Measurements from ENCODE around the gene ZBBX. TPM values are rescaled to one million over a fixed set of nuclear protein-coding genes. Genes with fewer than 3 reads are reported as not detected.

The ZBBX gene
- total RNA-seq, 2 experiments from 2014 or later, result not detected

- DNase-seq, result no peak
- Mint-ChIP-seq H3K27me3 (no peaks in the 10 kb centered on the region), H3K36me3 (no peaks in the 10 kb centered on the region), H3K9me3 (no peaks in the 10 kb centered on the region), H3K4me3 (no peak overlapping the region), H3K27ac (no peak overlapping the region), H3K4me1 (no peaks in the 10 kb centered on the region)
These were observed 127.1 kb downstream of the ZBBX start for GRCh38 chr3:167253037-167253436.

DNA sequence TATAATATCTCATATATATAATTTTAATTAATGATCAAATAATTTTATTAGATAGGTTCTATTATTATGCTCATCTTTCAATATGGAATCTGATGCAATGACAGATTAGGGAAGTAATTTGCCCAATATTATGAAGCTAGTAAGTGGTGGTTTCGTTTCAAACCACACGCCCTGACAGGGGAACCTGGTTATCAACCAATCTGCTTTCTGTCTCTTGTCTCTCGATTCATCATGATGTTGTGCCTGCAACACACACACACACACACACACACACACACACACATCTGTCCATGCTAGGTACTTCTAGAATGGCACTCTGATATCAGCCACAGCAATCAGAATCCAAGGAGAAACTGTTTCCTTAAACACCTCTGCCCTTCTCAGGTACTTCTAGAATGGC is 128.4 kb downstream of the ZBBX start:
- Mint-ChIP-seq H3K27ac (no peak overlapping the region), H3K9me3 (no peaks in the 10 kb centered on the region), H3K4me1 (no peaks in the 10 kb centered on the region), H3K4me3 (no peak overlapping the region), H3K27me3 (no peaks in the 10 kb centered on the region), H3K36me3 (no peaks in the 10 kb centered on the region)
- no peak for DNase-seq

DNA sequence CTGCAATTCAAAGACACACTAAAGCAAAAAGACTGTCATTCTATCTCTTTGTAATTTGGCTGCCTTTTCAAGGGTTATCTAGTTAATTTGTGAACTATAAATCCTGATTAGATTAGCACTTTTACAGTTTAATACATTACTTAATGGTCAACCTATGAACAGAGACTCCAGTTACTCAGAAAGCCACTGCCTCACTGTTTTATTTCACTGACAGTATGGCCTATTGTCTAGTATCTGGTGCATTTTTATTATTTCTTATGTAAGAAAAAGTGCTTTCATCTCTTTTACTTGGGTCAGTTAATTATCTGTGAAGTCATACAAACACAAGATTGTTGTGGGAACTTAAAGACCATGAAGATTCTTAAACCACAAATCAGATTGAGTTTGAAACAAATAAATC is 133.8 kb downstream of the ZBBX start:
- H3K4me3 Mint-ChIP-seq, result no peak overlapping the region
- H3K36me3 Mint-ChIP-seq, result no peaks in the 10 kb centered on the region
- no peaks in the 10 kb centered on the region for H3K4me1 Mint-ChIP-seq
- H3K27me3 Mint-ChIP-seq, result no peaks in the 10 kb centered on the region
- H3K27ac Mint-ChIP-seq, result no peak overlapping the region
- no peak for DNase-seq
- H3K9me3 Mint-ChIP-seq, result no peaks in the 10 kb centered on the region

GRCh38 chr3:167241048-167241845 is 138.8 kb downstream of the ZBBX start:
- no peak overlapping the region for H3K4me3 Mint-ChIP-seq
- no peaks in the 10 kb centered on the region for H3K36me3 Mint-ChIP-seq
- H3K27me3 Mint-ChIP-seq, result no peaks in the 10 kb centered on the region
- no peaks in the 10 kb centered on the region for H3K4me1 Mint-ChIP-seq
- no peak for DNase-seq
- H3K9me3 Mint-ChIP-seq, result no peaks in the 10 kb centered on the region
- no peak overlapping the region for H3K27ac Mint-ChIP-seq

DNA sequence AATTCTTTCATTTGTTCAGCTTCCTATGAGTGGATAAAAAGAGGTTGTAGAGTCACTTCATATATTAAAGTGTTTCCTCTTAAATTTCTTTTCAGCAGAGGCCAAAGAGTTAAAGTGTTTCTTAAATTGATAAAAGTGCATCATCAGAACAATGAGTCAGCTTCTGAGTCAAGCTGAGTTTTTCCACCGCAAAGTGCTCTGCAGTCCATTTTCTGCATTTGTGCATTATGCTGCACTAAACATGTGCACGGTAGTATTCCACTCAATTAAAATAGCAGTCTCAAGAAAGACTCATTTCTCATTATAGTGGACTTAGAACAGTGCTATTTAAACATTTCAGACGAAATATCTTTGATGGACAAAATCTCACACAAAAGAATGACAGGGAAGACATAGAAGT is 152.0 kb downstream of the ZBBX start:
- Mint-ChIP-seq H3K27ac (no peak overlapping the region), H3K4me3 (no peak overlapping the region), H3K9me3 (no peaks in the 10 kb centered on the region), H3K36me3 (no peaks in the 10 kb centered on the region), H3K4me1 (no peaks in the 10 kb centered on the region), H3K27me3 (no peaks in the 10 kb centered on the region)
- DNase-seq, result no peak

GRCh38 chr3:167225821-167226220 is 154.3 kb downstream of the ZBBX start:
- no peaks in the 10 kb centered on the region for H3K36me3 Mint-ChIP-seq
- H3K4me3 Mint-ChIP-seq, result no peak overlapping the region
- no peak for DNase-seq
- H3K27ac Mint-ChIP-seq, result no peak overlapping the region
- H3K9me3 Mint-ChIP-seq, result no peaks in the 10 kb centered on the region
- no peaks in the 10 kb centered on the region for H3K4me1 Mint-ChIP-seq
- H3K27me3 Mint-ChIP-seq, result no peaks in the 10 kb centered on the region

DNA sequence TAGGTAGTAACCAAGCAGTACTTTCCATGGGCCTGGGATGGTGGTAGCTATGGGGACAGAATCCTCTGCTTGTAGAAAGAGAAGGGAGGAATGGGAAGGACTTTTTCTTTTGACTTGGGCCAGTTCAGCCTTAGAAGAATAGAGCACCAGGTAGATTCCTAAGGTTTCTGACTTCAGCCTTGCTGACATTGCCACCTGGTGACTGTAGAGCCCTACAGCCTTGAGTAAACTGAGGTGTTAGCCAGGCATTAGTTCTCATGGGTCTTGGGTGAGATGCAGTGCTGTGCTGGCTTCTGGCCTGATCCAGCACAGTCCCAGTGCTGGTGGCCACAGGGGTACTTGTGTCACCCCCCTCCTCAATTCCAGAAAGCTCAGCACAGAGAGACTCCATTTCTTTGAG is 171.1 kb downstream of the ZBBX start:
- no peaks in the 10 kb centered on the region for H3K36me3 Mint-ChIP-seq
- no peaks in the 10 kb centered on the region for H3K4me1 Mint-ChIP-seq
- no peak for DNase-seq
- no peaks in the 10 kb centered on the region for H3K27me3 Mint-ChIP-seq
- no peak overlapping the region for H3K4me3 Mint-ChIP-seq
- H3K9me3 Mint-ChIP-seq, result peaks cover 8% of the 10 kb centered on the region
- H3K27ac Mint-ChIP-seq, result no peak overlapping the region

DNA sequence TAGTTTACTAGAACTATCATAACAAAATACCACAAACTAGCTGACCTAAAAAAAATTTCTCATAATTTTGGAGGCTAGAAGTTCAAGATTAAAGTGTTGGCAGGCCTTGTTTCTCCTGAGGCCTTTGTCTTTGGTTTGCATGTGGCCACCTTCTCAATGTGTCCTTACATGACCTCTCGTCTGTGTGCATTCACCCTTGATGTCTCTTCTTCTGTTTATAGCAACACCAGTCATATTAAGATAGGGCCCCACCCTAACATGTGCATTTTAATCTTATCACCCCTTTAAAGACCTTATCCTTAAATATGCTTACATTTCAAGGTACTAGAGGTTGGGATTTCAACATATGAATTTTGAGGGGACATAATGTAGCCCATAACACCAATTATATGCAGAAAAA is 177.0 kb downstream of the ZBBX start:
- Mint-ChIP-seq H3K27me3 (no peaks in the 10 kb centered on the region), H3K27ac (no peak overlapping the region), H3K4me3 (no peak overlapping the region), H3K4me1 (no peaks in the 10 kb centered on the region), H3K36me3 (no peaks in the 10 kb centered on the region), H3K9me3 (peaks cover 6% of the 10 kb centered on the region)
- no peak for DNase-seq

DNA sequence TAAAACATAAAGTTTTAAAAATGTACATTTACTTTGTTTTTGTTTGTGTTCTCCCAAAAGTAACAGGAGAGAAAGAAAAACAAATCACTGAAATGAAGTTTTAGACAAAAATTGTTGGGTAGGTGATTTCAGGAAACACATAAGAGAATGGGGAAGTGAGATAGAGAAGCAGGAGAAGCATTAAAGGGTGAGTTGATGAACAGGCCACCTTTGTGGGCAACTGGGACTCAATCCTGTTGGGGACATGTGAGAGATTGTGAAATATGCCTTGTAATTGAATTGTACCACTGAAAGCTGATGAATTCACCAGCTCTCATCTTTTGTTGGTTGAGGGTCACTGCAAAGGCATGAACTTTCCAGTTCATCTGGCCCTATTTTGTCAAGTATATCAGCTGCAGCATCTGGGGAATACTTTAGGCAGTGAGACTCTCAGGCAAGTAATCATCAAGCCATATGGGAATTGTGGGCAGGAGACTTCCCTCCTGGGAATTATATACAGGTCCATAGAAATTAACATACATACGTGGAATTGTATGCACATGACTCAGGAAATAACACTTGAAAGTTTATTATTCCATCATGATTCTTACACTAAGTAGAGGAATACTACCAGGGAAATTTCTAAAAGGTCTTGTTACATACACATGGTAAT is 181.0 kb downstream of the ZBBX start:
- Mint-ChIP-seq H3K4me3 (no peak overlapping the region), H3K27ac (no peak overlapping the region)
- no peak for DNase-seq

More for the DNA sequence above, 181.0 kb downstream of the ZBBX start:
- Mint-ChIP-seq H3K27me3 (no peaks in the 10 kb centered on the region), H3K9me3 (no peaks in the 10 kb centered on the region), H3K36me3 (no peaks in the 10 kb centered on the region), H3K4me1 (no peaks in the 10 kb centered on the region)

Other genes starting within 250 kb of the ZBBX start
- gene SERPINI2, start 93.7 kb upstream of the ZBBX start, total RNA-seq, result not detected

Measured in activated naive CD8-positive, alpha-beta T cell treated with anti-CD3 and anti-CD28 coated beads for 36 hours (primary cell).